Progenitor cell of endocrine pancreas (in vitro differentiated cells): ENCODE data around the gene CFC1B. TPM values are rescaled to one million over a fixed set of nuclear protein-coding genes. Genes with fewer than 3 reads are reported as not detected.

Experiments
- total RNA-seq: library from RNA; stranded (reverse); gene quantifications from 2 replicates; pipeline ENCODE4 v1.2.1, GENCODE V29; 2021

Gene CFC1B
- total RNA-seq, 1 donor from 2014 or later = not detected

Other genes starting within 250 kb of the CFC1B start
- gene IMP4, start 178.3 kb upstream of the CFC1B start, total RNA-seq = 43.0 and 44.8 TPM in 2 replicates
- 47.5 and 50.0 TPM in 2 replicates for gene PTPN18, start 165.2 kb upstream of the CFC1B start, total RNA-seq
- gene POTEI, start 11.9 kb upstream of the CFC1B start, total RNA-seq = 4.9 and 5.6 TPM in 2 replicates
- gene CFC1, start 78.4 kb downstream of the CFC1B start, total RNA-seq = 27.7 and 30.9 TPM in 2 replicates
- 0.19 and 0.24 TPM in 2 replicates for gene POTEJ, start 90.2 kb downstream of the CFC1B start, total RNA-seq
- gene GPR148, start 207.8 kb downstream of the CFC1B start, total RNA-seq = 0.46 and 1.2 TPM in 2 replicates
- gene AMER3, start 234.3 kb downstream of the CFC1B start, total RNA-seq = 6.4 and 7.0 TPM in 2 replicates